K562 (cell line): ENCODE measurements around the gene SPHK2. TPM values are rescaled to one million over a fixed set of nuclear protein-coding genes. Genes with fewer than 3 reads are reported as not detected.
A peak's percentile ranks its signal among the peaks of the same experiment; 100 is the strongest.

ENCODE experiments used
- ARNT ChIP-seq, 2 experiments: fragments of 450-650 bp; IDR thresholded peaks; 2 replicates each; pipeline ENCODE4 v1.6.1; 2016; ENCODE audit warnings: mild to moderate bottlenecking in 1 of 2
- CCAR2 ChIP-seq: fragments of 200-400 bp; formaldehyde crosslinking; IDR thresholded peaks from 2 replicates; pipeline ENCODE4 v1.6.1; 2017; ENCODE audit warnings: mild to moderate bottlenecking, low read depth, low read length
- DMBX1 ChIP-seq: fragments of 250-450 bp; sonication (Bioruptor Pico); IDR thresholded peaks from 2 replicates; pipeline ENCODE4 v1.8.0; 2022; ENCODE audit warnings: inconsistent platforms, mild to moderate bottlenecking, moderate library complexity, borderline replicate concordance
- E2F8 ChIP-seq: fragments of 450-650 bp; IDR thresholded peaks from 2 replicates; pipeline ENCODE4 v1.7.1; 2018; ENCODE audit warnings: mild to moderate bottlenecking, low read depth; ENCODE audit not compliant: partially characterized antibody
- ESRRA ChIP-seq: fragments of 450-650 bp; IDR thresholded peaks from 2 replicates; pipeline ENCODE4 v1.6.1; 2014; ENCODE audit warnings: low read depth, mild to moderate bottlenecking, moderate library complexity, borderline replicate concordance
- GTF2E2 ChIP-seq: fragments of 200-800 bp; sonication (Bioruptor generic); IDR thresholded peaks from 2 replicates; pipeline ENCODE4 v1.6.1; 2016; ENCODE audit warnings: missing genetic modification characterization, missing compliant biosample characterization
- HLTF ChIP-seq: fragments of 450-650 bp; IDR thresholded peaks from 2 replicates; pipeline ENCODE4 v1.6.1; 2016
- MTA2 ChIP-seq: fragments of 450-650 bp; IDR thresholded peaks from 2 replicates; pipeline ENCODE4 v1.6.1; 2016; ENCODE audit warnings: low read depth
- PCBP1 ChIP-seq: fragments of 200-400 bp; formaldehyde crosslinking; IDR thresholded peaks from 2 replicates; pipeline ENCODE4 v1.6.1; 2018; ENCODE audit warnings: mild to moderate bottlenecking, low read depth, low read length; ENCODE audit not compliant: poor library complexity, severe bottlenecking
- PHF8 ChIP-seq: fragments of 200-600 bp; sonication (generic); IDR thresholded peaks from 2 replicates; pipeline ENCODE4 v1.6.1; 2012; ENCODE audit warnings: mixed run types, mild to moderate bottlenecking, inconsistent platforms, low read length, moderate library complexity, borderline replicate concordance
- RCOR1 ChIP-seq, 2 experiments: IDR thresholded peaks; 2 replicates each; pipeline ENCODE4 v1.6.1; 2012; ENCODE audit warnings: low read depth in 2 of 2, low read length in 2 of 2, borderline replicate concordance in 1 of 2, improper control_type of control experiment in 1 of 2
- RFX1 ChIP-seq: fragments of 450-650 bp; IDR thresholded peaks from 2 replicates; pipeline ENCODE4 v1.6.1; 2016; ENCODE audit warnings: mild to moderate bottlenecking, moderate library complexity
- TBL1XR1 ChIP-seq, 2 experiments: IDR thresholded peaks; 2 replicates each; pipeline ENCODE4 v1.6.1; 2012; ENCODE audit warnings: improper control_type of control experiment in 2 of 2, low read length in 2 of 2, mild to moderate bottlenecking in 1 of 2
- ZNF668 ChIP-seq: fragments of 250-450 bp; sonication (Bioruptor Pico); IDR thresholded peaks from 2 replicates; pipeline ENCODE4 v1.8.0; 2022; ENCODE audit warnings: mild to moderate bottlenecking, inconsistent platforms
- polyA plus RNA-seq, 8 experiments: library from polyadenylated mRNA; depleted of rRNA in 4 of 8; stranded (reverse) in 5 of 8; unstranded in 3 of 8; fragments of >200 nt; fragmentation: Nextera tagmentation in 2 of 8; fragmentation: Illumina TruSeq in 1 of 8; extraction: Ambion mirVana in 2 of 8; extraction: Trizol in 1 of 8; gene quantifications; 2 replicates each; pipeline versions ENCODE4 v1.2.1 to v1.2.3, GENCODE V29; 2011 to 2014; ENCODE audit warnings: inconsistent platforms in 1 of 8, missing spikeins in 1 of 8
- total RNA-seq, 7 experiments: library from RNA; depleted of rRNA in 6 of 7; stranded (reverse); fragments of >200 nt in 6 of 7; fragmentation: Illumina TruSeq in 2 of 7; extraction: Trizol in 2 of 7; gene quantifications; 2 replicates each; pipeline versions ENCODE4 v1.2.1 to v1.2.3, GENCODE V29; 2011 to 2021; ENCODE audit warnings: low replicate concordance in 1 of 7
- TF ChIP-seq, protein P1 (sequence below): fragments of 450-650 bp; IDR thresholded peaks from 2 replicates; pipeline ENCODE4 v1.6.1; 2018; ENCODE audit not compliant: partially characterized antibody
- TF ChIP-seq, protein P2 (sequence below): fragments of 250-450 bp; sonication (Bioruptor Pico); IDR thresholded peaks from 2 replicates; pipeline ENCODE4 v1.4.0; 2020; ENCODE audit warnings: mild to moderate bottlenecking, moderate library complexity, borderline replicate concordance

Gene SPHK2
- total and polyA plus RNA-seq, 9 of the 15 experiments (the other 6 are each of a cell fraction or from before 2014, with no cell fraction given): 0.10 to 15.2 (median 2.9) TPM

GRCh38 chr19:48618916-48619691 lies at the start of gene SPHK2, which contains the start of gene RPL18 (continued):
- TF ChIP-seq E2F8 (peak; percentile 94), GTF2E2 (peak; percentile 91; the same call in 1 of the 2 replicates), TBL1XR1 (IDR thresholded peaks at IDR 0.05; ENCODE audit: low read length in 2 of 2) (peak; percentile 77 to 94; a peak in 3 of 4 replicates), HLTF (0 out of 2 replicates have a peak, but pooled peaks have one; percentile 85), ARNT (IDR thresholded peaks at IDR 0.05) (peak in 1 of 2 experiments; percentile 83; a peak in 2 of 4 replicates), DMBX1 (CRISPR knock-in tag) (peak; percentile 16; the same call in 1 of the 2 replicates), MTA2 (no peak), RCOR1 (IDR thresholded peaks at IDR 0.05; ENCODE audit: borderline replicate concordance in 1 of 2, low read depth in 2 of 2, low read length in 2 of 2) (peak in 1 of 2 experiments; percentile 98; a peak in 2 of 4 replicates), CCAR2 (no peak), RFX1 (no peak; the same call in 1 of the 2 replicates), ESRRA (peak; percentile 74; the same call in 1 of the 2 replicates), ZNF668 (no peak), PHF8 (peak; percentile 93), PCBP1 (peak; percentile 92)
- TF ChIP-seq, protein P1, sequence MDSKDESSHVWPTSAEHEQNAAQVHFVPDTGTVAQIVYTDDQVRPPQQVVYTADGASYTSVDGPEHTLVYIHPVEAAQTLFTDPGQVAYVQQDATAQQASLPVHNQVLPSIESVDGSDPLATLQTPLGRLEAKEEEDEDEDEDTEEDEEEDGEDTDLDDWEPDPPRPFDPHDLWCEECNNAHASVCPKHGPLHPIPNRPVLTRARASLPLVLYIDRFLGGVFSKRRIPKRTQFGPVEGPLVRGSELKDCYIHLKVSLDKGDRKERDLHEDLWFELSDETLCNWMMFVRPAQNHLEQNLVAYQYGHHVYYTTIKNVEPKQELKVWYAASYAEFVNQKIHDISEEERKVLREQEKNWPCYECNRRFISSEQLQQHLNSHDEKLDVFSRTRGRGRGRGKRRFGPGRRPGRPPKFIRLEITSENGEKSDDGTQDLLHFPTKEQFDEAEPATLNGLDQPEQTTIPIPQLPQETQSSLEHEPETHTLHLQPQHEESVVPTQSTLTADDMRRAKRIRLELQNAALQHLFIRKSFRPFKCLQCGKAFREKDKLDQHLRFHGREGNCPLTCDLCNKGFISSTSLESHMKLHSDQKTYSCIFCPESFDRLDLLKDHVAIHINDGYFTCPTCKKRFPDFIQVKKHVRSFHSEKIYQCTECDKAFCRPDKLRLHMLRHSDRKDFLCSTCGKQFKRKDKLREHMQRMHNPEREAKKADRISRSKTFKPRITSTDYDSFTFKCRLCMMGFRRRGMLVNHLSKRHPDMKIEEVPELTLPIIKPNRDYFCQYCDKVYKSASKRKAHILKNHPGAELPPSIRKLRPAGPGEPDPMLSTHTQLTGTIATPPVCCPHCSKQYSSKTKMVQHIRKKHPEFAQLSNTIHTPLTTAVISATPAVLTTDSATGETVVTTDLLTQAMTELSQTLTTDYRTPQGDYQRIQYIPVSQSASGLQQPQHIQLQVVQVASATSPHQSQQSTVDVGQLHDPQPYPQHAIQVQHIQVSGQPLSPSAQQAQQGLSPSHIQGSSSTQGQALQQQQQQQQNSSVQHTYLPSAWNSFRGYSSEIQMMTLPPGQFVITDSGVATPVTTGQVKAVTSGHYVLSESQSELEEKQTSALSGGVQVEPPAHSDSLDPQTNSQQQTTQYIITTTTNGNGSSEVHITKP: peak; percentile 86
- TF ChIP-seq, protein P2, sequence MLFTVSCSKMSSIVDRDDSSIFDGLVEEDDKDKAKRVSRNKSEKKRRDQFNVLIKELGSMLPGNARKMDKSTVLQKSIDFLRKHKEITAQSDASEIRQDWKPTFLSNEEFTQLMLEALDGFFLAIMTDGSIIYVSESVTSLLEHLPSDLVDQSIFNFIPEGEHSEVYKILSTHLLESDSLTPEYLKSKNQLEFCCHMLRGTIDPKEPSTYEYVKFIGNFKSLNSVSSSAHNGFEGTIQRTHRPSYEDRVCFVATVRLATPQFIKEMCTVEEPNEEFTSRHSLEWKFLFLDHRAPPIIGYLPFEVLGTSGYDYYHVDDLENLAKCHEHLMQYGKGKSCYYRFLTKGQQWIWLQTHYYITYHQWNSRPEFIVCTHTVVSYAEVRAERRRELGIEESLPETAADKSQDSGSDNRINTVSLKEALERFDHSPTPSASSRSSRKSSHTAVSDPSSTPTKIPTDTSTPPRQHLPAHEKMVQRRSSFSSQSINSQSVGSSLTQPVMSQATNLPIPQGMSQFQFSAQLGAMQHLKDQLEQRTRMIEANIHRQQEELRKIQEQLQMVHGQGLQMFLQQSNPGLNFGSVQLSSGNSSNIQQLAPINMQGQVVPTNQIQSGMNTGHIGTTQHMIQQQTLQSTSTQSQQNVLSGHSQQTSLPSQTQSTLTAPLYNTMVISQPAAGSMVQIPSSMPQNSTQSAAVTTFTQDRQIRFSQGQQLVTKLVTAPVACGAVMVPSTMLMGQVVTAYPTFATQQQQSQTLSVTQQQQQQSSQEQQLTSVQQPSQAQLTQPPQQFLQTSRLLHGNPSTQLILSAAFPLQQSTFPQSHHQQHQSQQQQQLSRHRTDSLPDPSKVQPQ (CRISPR knock-in tag): no peak
